Stimulated activated effector memory CD8-positive, alpha-beta T cell treated with anti-CD3 and anti-CD28 coated beads, Interleukin-12 subunit alpha, Interleukin-12 subunit beta, amount 100 ng/mL, for 72 hours (primary cell): Measurements from ENCODE around the gene ARHGEF37.
A peak's percentile ranks its signal among the peaks of the same experiment; 100 is the strongest.

ENCODE experiments used
- ATAC-seq: fragments of 150-1000 bp; cut with Tn5 transposase; 2 replicates; pipeline ENCODE4 v1.10.0; 2021
- DNase-seq, 2 donors: peaks; one replicate each; pipeline ENCODE4 v3.0.0; 2021 to 2022; ENCODE audit warnings: low spot score in 2 of 2
- H3K27ac Mint-ChIP-seq: one replicate; pipeline ENCODE4 v1.8.0; 2022; ENCODE audit warnings: mild to moderate bottlenecking, mixed read lengths
- H3K36me3 Mint-ChIP-seq: one replicate; pipeline ENCODE4 v1.8.0; 2022; ENCODE audit warnings: mild to moderate bottlenecking, mixed read lengths
- H3K4me1 Mint-ChIP-seq: one replicate; pipeline ENCODE4 v1.8.0; 2022; ENCODE audit warnings: mixed read lengths
- H3K4me3 Mint-ChIP-seq: one replicate; pipeline ENCODE4 v1.8.0; 2022; ENCODE audit warnings: mild to moderate bottlenecking, mixed read lengths
- H3K9me3 Mint-ChIP-seq: one replicate; pipeline ENCODE4 v1.8.0; 2022; ENCODE audit warnings: mixed read lengths

The ARHGEF37 gene

GRCh38 chr5:149621415-149622098, 40.3 kb downstream of the ARHGEF37 start:
- no peaks in the 10 kb centered on the region for H3K9me3 Mint-ChIP-seq
- no peak overlapping the region for H3K4me3 Mint-ChIP-seq
- peaks cover 10% of the 10 kb centered on the region for H3K4me1 Mint-ChIP-seq
- H3K36me3 Mint-ChIP-seq, result no peaks in the 10 kb centered on the region
- DNase-seq, result no peak
- ATAC-seq, result no peak
- H3K27ac Mint-ChIP-seq, result no peak overlapping the region

GRCh38 chr5:149622466-149622865, 41.2 kb downstream of the ARHGEF37 start:
- Mint-ChIP-seq H3K27ac (no peak overlapping the region), H3K36me3 (no peaks in the 10 kb centered on the region), H3K9me3 (no peaks in the 10 kb centered on the region), H3K4me3 (no peak overlapping the region), H3K4me1 (peaks cover 10% of the 10 kb centered on the region)
- DNase-seq (no peak), ATAC-seq (no peak)

DNA sequence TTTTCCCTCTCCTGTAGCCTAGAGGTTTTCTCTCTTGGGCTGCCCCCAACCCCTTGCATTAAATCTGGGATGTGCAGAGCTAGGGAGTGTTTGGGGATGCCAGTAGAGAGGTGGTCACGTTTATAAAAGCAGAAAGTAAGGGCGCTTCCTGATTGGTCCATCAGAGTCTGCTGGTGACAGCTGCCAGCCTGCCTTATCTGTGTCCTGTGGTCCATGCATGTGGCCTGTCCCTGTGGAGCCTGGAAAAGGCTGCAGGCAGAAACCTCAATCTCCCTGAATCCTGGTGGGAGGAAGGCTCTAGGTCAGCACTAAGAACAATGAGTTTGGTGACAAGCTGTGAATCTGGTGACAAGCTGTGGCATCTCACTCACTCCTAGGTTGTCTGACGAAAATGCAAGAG, 42.2 kb downstream of the ARHGEF37 start:
- Mint-ChIP-seq H3K27ac (no peak overlapping the region), H3K36me3 (no peaks in the 10 kb centered on the region), H3K9me3 (no peaks in the 10 kb centered on the region), H3K4me1 (peaks cover 10% of the 10 kb centered on the region), H3K4me3 (no peak overlapping the region)
- no peak for DNase-seq
- no peak for ATAC-seq

DNA sequence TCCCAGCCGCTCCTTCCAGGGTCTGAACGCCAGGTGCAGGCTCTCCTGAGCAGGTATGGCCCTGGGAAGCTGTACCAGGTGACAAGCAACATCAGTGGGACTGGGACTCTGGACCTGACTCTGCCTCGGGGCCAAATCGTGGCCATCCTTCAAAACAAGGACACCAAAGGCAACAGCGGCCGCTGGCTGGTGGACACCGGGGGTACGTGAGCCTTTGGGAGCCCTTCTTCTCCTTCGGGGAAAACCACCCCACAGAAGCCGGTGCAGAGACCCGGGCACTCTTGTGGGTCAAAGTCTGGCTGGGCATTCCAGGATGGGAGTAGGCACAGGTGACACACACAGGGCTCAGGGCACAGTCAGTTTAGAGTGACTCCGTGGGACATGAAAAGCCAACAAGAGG, 45.8 kb downstream of the ARHGEF37 start:
- H3K36me3 Mint-ChIP-seq, result no peaks in the 10 kb centered on the region
- DNase-seq (no peak), ATAC-seq (no peak)
- no peak overlapping the region for H3K4me3 Mint-ChIP-seq
- H3K4me1 Mint-ChIP-seq, result peaks cover 8% of the 10 kb centered on the region
- no peaks in the 10 kb centered on the region for H3K9me3 Mint-ChIP-seq
- H3K27ac Mint-ChIP-seq, result no peak overlapping the region

GRCh38 chr5:149628221-149628620, 46.9 kb downstream of the ARHGEF37 start:
- no peak for DNase-seq
- no peak for ATAC-seq
- Mint-ChIP-seq H3K27ac (no peak overlapping the region), H3K36me3 (no peaks in the 10 kb centered on the region), H3K4me1 (peaks cover 15% of the 10 kb centered on the region), H3K9me3 (no peaks in the 10 kb centered on the region), H3K4me3 (no peak overlapping the region)

DNA sequence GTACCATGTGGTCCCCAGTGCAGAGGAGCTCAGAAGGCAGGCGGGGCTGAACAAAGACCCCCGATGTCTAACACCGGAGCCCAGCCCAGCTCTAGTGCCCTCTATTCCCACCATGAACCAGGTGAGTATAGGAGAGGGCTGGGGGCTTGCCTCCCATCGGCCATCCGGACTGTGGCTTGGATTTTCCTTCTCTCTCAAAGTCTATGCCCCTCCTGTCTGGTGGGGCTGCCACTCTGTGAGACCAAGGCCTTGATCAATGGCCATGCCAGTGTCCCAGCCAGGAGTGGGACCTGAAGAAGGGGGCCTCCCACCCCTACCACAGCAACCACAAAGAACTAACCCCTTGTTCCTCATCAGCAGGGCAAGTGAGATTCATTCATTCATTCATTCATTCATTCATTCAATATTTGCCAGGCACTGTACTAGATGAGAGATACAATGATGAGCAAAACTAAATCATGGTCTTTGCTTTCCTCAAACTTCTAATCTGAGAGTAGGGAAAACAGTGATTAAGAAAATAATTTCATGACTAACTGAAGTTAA, 47.6 kb downstream of the ARHGEF37 start:
- Mint-ChIP-seq H3K9me3 (no peaks in the 10 kb centered on the region), H3K4me3 (no peak overlapping the region), H3K36me3 (no peaks in the 10 kb centered on the region), H3K4me1 (peaks cover 18% of the 10 kb centered on the region), H3K27ac (no peak overlapping the region)
- DNase-seq (no peak), ATAC-seq (no peak)

DNA sequence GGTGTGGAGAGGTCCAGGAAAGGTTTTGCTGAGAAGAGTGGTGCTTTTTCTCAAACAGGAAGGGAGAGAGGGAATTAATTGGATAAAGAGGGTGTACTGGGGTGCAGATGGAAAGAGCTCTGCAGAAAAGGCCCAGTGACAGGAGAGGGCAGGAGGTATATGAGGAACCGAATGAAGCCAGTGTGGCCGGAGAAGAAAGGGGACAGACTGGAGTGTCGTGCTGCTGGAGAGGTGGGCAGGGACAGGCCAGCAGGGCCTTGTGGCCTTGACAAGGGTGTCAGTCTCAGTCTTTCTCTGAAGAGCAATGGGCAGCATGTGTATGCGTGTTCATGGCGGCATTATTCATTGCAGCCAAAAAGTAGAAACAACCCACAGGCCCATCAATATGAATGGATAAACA, 48.1 kb downstream of the ARHGEF37 start:
- Mint-ChIP-seq H3K36me3 (no peaks in the 10 kb centered on the region), H3K9me3 (no peaks in the 10 kb centered on the region), H3K27ac (no peak overlapping the region), H3K4me1 (peaks cover 18% of the 10 kb centered on the region), H3K4me3 (no peak overlapping the region)
- DNase-seq (no peak), ATAC-seq (no peak)

- DNase-seq (no peak), ATAC-seq (no peak)
- Mint-ChIP-seq H3K27ac (no peak overlapping the region), H3K4me3 (no peak overlapping the region), H3K36me3 (no peaks in the 10 kb centered on the region), H3K4me1 (peaks cover 18% of the 10 kb centered on the region), H3K9me3 (no peaks in the 10 kb centered on the region)
Measured at GRCh38 chr5:149630337-149630736, 49.0 kb downstream of the ARHGEF37 start.

DNA sequence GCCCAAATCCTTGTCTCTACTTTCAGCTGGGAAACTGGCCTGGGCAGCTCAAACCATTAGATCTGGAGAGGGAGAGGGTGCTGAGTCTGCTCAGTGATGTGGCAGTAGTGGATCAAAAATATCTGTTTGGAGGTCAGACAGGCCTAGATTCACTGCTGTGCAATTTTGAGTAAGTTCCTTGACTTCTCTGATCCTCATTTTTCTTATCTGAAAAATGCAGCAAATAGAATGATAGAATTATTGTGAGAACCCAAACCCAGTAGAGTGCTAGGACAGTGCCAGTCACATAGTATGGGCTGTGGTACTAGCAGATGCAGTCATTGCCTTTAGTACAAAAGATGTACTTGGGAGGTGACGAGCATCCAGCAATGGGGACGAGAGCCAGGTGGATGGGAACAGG, 50.2 kb downstream of the ARHGEF37 start:
- Mint-ChIP-seq H3K4me1 (peaks cover 18% of the 10 kb centered on the region), H3K9me3 (no peaks in the 10 kb centered on the region), H3K27ac (no peak overlapping the region), H3K36me3 (no peaks in the 10 kb centered on the region), H3K4me3 (no peak overlapping the region)
- ATAC-seq (no peak), DNase-seq (no peak)

- ATAC-seq, result peak; percentile 43
- no peak for DNase-seq
- peaks cover 18% of the 10 kb centered on the region for H3K4me1 Mint-ChIP-seq
- no peak overlapping the region for H3K4me3 Mint-ChIP-seq
- no peaks in the 10 kb centered on the region for H3K9me3 Mint-ChIP-seq
- peak overlapping the region; percentile 10 for H3K27ac Mint-ChIP-seq
- no peaks in the 10 kb centered on the region for H3K36me3 Mint-ChIP-seq
Measured at GRCh38 chr5:149632311-149633251, 51.3 kb downstream of the ARHGEF37 start.

DNA sequence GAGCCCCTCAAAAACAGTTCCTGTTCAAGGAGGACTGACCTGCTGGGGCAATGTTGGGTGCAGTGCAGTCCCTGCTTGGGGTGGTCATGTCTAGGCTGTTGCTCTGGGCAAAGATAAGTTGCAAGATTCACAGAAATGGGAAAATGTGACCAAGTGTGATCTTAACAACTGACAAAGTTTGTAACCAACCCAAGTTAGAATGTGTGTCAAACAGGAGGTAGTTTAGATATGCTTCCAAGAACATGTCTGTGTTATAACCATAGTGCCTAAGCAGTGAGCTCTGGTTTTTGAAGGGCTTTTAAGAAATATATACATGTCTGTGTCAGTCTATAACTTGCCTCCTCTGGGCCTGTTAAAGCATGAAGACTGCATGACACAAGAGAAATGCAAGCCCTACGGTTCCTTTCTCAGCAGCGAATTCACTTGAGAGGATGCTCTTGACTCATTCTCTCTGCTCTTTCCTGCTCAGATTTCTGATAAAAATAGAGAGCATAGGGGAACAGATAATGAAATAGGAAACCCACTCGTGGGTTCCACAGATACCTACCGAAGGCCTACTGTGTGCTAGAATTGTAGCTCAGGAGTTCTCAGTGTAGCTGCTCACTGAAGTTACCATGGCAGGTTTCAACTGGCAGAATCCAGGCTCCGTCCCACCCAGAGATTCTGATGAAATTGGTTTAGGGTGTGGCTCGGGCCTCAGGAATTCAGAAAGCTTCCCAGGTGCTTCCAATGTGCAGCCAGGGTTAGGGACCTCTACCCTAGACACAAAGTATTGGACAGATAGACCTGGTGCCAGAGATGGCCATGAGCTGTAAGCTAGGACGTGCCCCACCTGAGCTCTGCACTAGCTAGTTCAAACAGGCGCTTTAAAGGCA, 52.4 kb downstream of the ARHGEF37 start:
- no peaks in the 10 kb centered on the region for H3K9me3 Mint-ChIP-seq
- H3K36me3 Mint-ChIP-seq, result no peaks in the 10 kb centered on the region
- peaks cover 18% of the 10 kb centered on the region for H3K4me1 Mint-ChIP-seq
- ATAC-seq (no peak), DNase-seq (no peak)
- peak overlapping the region; percentile 10 for H3K27ac Mint-ChIP-seq
- H3K4me3 Mint-ChIP-seq, result no peak overlapping the region

DNA sequence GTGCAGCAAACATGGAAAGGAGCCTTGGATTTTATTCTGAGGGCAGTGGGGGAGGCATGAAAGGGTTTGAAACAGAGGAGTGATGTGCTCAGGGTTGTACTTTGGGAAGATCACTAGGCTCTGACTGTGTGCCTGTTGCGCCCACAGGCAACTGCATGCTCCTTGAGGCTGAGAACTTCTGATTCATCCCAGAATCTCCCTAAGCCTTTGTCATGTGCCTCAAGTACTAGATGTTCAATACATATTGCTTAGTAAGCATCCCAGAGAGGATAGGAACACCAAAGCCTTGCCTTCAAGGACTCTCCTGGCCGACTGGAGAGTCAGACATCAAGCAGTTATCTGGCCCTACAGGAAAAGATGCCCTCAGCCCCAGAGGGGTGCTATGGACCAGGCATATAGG, 54.1 kb downstream of the ARHGEF37 start:
- peaks cover 18% of the 10 kb centered on the region for H3K4me1 Mint-ChIP-seq
- no peak for DNase-seq
- no peak overlapping the region for H3K4me3 Mint-ChIP-seq
- H3K36me3 Mint-ChIP-seq, result no peaks in the 10 kb centered on the region
- no peak for ATAC-seq
- H3K9me3 Mint-ChIP-seq, result no peaks in the 10 kb centered on the region
- peak overlapping the region; percentile 21 for H3K27ac Mint-ChIP-seq

DNA sequence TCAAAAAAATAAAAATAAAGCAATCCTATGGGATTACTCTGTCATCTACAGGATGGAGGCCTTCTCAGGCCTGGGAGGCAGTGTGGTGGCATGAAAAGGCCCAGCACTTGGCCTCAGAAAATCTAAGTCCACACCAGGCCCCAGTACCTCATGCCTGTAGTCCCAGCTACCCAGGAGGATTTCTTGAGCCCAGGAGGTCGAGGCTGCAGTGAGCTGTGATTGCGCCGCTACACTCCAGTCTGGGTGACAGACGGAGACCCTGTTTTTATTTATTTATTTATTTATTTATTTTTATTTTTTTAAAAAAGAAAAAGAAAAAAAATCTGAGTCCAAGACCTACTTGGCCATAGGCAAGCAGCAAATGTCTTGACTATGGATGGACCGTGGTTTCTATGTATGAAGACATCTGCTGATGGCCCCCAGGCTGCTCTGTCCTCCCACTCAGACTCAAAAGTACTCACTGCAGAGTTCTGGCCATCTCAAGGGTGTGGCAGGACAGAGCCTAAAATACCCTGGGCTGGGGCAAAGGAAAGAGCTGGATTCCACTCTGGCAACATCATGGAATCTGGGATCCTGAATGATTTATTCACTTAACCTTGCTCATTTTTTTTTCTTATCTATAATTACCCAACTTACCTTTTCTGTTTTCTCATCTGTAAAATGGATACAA, 55.0 kb downstream of the ARHGEF37 start:
- H3K9me3 Mint-ChIP-seq, result no peaks in the 10 kb centered on the region
- DNase-seq (no peak), ATAC-seq (no peak)
- H3K4me3 Mint-ChIP-seq, result no peak overlapping the region
- no peak overlapping the region for H3K27ac Mint-ChIP-seq
- peaks cover 18% of the 10 kb centered on the region for H3K4me1 Mint-ChIP-seq
- no peaks in the 10 kb centered on the region for H3K36me3 Mint-ChIP-seq

DNA sequence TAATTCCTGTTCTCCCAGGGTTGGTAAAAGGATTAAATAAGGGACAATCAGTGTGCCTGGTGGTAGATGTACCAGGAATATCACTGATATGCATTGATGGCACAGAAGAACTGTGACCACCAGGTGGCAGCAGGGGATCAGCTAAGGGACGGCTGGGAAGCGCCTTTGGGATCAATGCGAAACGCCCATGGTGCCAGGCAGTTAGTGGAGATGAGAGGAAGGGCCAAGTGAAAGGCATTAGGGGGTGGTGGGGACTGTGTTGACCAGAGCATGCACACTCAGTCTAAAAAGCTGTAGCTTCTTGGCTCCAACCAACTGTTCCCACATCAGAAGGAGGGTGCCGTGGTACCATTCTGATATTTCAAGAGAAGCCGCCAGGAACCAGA, 55.6 kb downstream of the ARHGEF37 start:
- H3K27ac Mint-ChIP-seq, result no peak overlapping the region
- no peaks in the 10 kb centered on the region for H3K36me3 Mint-ChIP-seq
- H3K4me1 Mint-ChIP-seq, result peaks cover 16% of the 10 kb centered on the region
- ATAC-seq (peak; percentile 58), DNase-seq (peak in 1 of 2 donors; percentile 34)
- no peaks in the 10 kb centered on the region for H3K9me3 Mint-ChIP-seq
- no peak overlapping the region for H3K4me3 Mint-ChIP-seq

DNA sequence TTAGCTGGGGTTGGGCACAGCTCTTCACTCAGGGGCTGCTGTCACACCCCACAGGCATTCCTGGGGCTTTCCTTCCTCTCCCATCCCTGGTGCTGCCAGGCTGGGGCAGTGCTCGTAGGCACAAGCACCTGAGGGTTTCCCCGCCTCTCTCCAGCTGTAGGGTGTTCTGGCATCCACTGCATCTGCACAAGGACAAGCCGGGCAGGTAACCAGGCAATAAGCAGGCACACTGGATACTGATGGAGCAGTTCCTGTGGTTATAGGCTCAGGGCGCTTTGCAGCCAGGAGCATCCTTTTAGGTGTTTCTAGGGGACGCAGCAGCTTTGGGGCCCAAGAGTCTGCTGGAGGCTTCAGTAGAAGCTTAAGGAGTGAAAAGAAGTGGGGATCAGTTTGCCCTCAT, 56.8 kb downstream of the ARHGEF37 start:
- H3K36me3 Mint-ChIP-seq, result no peaks in the 10 kb centered on the region
- H3K27ac Mint-ChIP-seq, result no peak overlapping the region
- no peaks in the 10 kb centered on the region for H3K9me3 Mint-ChIP-seq
- no peak overlapping the region for H3K4me3 Mint-ChIP-seq
- H3K4me1 Mint-ChIP-seq, result peaks cover 4% of the 10 kb centered on the region
- no peak for DNase-seq
- no peak for ATAC-seq
